ENCODE measurements around the gene CCDC50. TPM values are rescaled to one million over a fixed set of nuclear protein-coding genes. Genes with fewer than 3 reads are reported as not detected.

The CCDC50 gene
- total RNA-seq, 2 experiments from 2014 or later, result 4.8 to 5.3 TPM

DNA sequence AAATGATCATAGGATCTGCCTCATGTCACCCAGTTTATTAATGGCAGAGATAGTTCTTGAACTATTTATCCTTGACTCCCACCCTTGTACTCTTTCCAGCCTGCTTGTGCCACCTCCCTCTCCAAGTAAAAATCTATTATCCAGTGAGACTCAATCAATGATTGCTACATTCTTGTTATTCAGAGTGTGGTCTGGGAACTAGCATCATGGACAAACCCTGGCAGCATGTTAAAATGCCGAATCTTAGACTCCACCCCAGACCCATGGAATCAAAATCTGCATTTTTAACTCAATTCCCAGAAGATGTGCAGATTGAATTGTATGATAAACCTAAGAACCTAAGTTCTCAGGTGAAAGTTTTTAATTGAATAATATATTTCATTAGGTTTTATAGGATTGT lies 97.1 kb downstream of the CCDC50 start:
- CTCF ChIA-PET, result no interaction called here
- Mint-ChIP-seq H3K36me3 (ENCODE audit: low read depth) (no peaks in the 10 kb centered on the region), H3K4me3 (no peak overlapping the region), H3K27me3 (ENCODE audit: low read depth) (no peaks in the 10 kb centered on the region), H3K4me1 (ENCODE audit: low read depth) (no peaks in the 10 kb centered on the region), H3K9me3 (no peaks in the 10 kb centered on the region), H3K27ac (no peak overlapping the region)
- DNase-seq, result no peak
- intact Hi-C loops (cut with micrococcal nuclease), result no loop called here

DNA sequence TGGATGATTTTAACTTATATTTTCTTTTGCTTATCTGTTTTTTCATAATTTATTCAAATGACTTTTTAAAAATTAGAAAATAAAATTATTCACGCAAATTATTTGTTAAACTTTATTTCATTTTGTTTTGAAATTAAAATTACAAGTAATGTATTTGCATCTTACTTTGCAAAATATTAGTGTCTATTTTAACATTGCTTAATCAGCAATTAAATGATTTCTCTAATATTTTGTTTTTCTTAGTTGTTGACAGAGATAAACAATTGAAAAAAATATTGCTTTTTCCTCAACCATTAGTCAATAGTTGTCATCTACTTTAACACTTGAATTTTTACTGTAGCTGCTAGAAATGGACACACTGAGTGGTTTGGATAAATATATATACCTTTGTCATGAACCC lies 99.0 kb downstream of the CCDC50 start:
- intact Hi-C loops (cut with micrococcal nuclease), result no loop called here
- H3K36me3 Mint-ChIP-seq (ENCODE audit: low read depth), result no peaks in the 10 kb centered on the region
- H3K9me3 Mint-ChIP-seq, result no peaks in the 10 kb centered on the region
- no peak for DNase-seq
- CTCF ChIA-PET, result interaction anchor here (0.6 kb wide), 1 partner anchor 370 kb away, joined by 4 read pairs; no protein-coding TSS in a partner anchor
- no peaks in the 10 kb centered on the region for H3K27me3 Mint-ChIP-seq (ENCODE audit: low read depth)
- H3K4me1 Mint-ChIP-seq (ENCODE audit: low read depth), result no peaks in the 10 kb centered on the region
- H3K27ac Mint-ChIP-seq, result no peak overlapping the region
- H3K4me3 Mint-ChIP-seq, result no peak overlapping the region

DNA sequence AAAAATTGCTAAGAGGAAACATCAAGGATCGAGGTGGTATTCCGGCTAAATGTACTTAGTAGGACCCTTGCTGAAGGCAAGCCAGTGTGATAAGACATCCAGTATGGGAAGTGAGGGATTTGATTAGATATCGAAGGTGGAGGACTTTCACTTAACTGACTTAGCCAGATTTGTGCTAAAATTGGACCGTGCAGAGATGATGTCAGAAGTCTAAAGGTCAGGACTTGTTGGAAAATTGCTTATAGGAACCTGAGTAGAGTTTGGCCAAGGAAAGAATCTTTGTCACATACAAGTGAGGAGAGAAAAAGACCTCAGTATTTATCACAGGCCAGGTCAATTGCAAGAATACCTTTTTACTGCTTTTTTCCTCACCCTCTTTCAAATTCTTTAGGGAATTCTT lies 100.9 kb downstream of the CCDC50 start:
- DNase-seq, result no peak
- CTCF ChIA-PET, result interaction anchor here (0.8 kb wide), 1 partner anchor 257 kb away, joined by 5 read pairs; no protein-coding TSS in a partner anchor
- Mint-ChIP-seq H3K4me1 (ENCODE audit: low read depth) (no peaks in the 10 kb centered on the region), H3K9me3 (no peaks in the 10 kb centered on the region), H3K27me3 (ENCODE audit: low read depth) (no peaks in the 10 kb centered on the region), H3K27ac (no peak overlapping the region), H3K4me3 (no peak overlapping the region), H3K36me3 (ENCODE audit: low read depth) (no peaks in the 10 kb centered on the region)
- intact Hi-C loops (cut with micrococcal nuclease), result no loop called here

- no peak for DNase-seq
- Mint-ChIP-seq H3K27me3 (ENCODE audit: low read depth) (no peaks in the 10 kb centered on the region), H3K27ac (no peak overlapping the region), H3K36me3 (ENCODE audit: low read depth) (no peaks in the 10 kb centered on the region), H3K4me3 (no peak overlapping the region), H3K9me3 (no peaks in the 10 kb centered on the region), H3K4me1 (ENCODE audit: low read depth) (no peaks in the 10 kb centered on the region)
- intact Hi-C loops (cut with micrococcal nuclease), result no loop called here
- CTCF ChIA-PET, result no interaction called here
Measured at GRCh38 chr3:191431160-191431822, 102.1 kb downstream of the CCDC50 start.

- no peak for DNase-seq
- no peak overlapping the region for H3K4me3 Mint-ChIP-seq
- no peaks in the 10 kb centered on the region for H3K36me3 Mint-ChIP-seq (ENCODE audit: low read depth)
- no peaks in the 10 kb centered on the region for H3K9me3 Mint-ChIP-seq
- intact Hi-C loops (cut with micrococcal nuclease), result no loop called here
- CTCF ChIA-PET, result no interaction called here
- H3K27me3 Mint-ChIP-seq (ENCODE audit: low read depth), result no peaks in the 10 kb centered on the region
- no peak overlapping the region for H3K27ac Mint-ChIP-seq
- no peaks in the 10 kb centered on the region for H3K4me1 Mint-ChIP-seq (ENCODE audit: low read depth)
Measured at GRCh38 chr3:191432162-191432561, 103.0 kb downstream of the CCDC50 start.

- no peaks in the 10 kb centered on the region for H3K27me3 Mint-ChIP-seq (ENCODE audit: low read depth)
- no peaks in the 10 kb centered on the region for H3K9me3 Mint-ChIP-seq
- H3K27ac Mint-ChIP-seq, result no peak overlapping the region
- CTCF ChIA-PET, result no interaction called here
- no peaks in the 10 kb centered on the region for H3K4me1 Mint-ChIP-seq (ENCODE audit: low read depth)
- DNase-seq, result no peak
- no peaks in the 10 kb centered on the region for H3K36me3 Mint-ChIP-seq (ENCODE audit: low read depth)
- intact Hi-C loops (cut with micrococcal nuclease), result no loop called here
- no peak overlapping the region for H3K4me3 Mint-ChIP-seq
Measured at GRCh38 chr3:191434024-191434423, 104.8 kb downstream of the CCDC50 start.

GRCh38 chr3:191435981-191436380 lies 106.8 kb downstream of the CCDC50 start:
- H3K27ac Mint-ChIP-seq, result no peak overlapping the region
- no peaks in the 10 kb centered on the region for H3K36me3 Mint-ChIP-seq (ENCODE audit: low read depth)
- H3K9me3 Mint-ChIP-seq, result peaks cover 4% of the 10 kb centered on the region
- no peak for DNase-seq
- H3K4me1 Mint-ChIP-seq (ENCODE audit: low read depth), result no peaks in the 10 kb centered on the region
- no peaks in the 10 kb centered on the region for H3K27me3 Mint-ChIP-seq (ENCODE audit: low read depth)
- intact Hi-C loops (cut with micrococcal nuclease), result no loop called here
- H3K4me3 Mint-ChIP-seq, result no peak overlapping the region
- CTCF ChIA-PET, result no interaction called here

- intact Hi-C loops (cut with micrococcal nuclease), result no loop called here
- Mint-ChIP-seq H3K4me1 (ENCODE audit: low read depth) (no peaks in the 10 kb centered on the region), H3K9me3 (peaks cover 8% of the 10 kb centered on the region), H3K4me3 (no peak overlapping the region), H3K36me3 (ENCODE audit: low read depth) (no peaks in the 10 kb centered on the region), H3K27ac (no peak overlapping the region), H3K27me3 (ENCODE audit: low read depth) (no peaks in the 10 kb centered on the region)
- no peak for DNase-seq
- CTCF ChIA-PET, result no interaction called here
Measured at GRCh38 chr3:191438150-191438814, 109.1 kb downstream of the CCDC50 start.

DNA sequence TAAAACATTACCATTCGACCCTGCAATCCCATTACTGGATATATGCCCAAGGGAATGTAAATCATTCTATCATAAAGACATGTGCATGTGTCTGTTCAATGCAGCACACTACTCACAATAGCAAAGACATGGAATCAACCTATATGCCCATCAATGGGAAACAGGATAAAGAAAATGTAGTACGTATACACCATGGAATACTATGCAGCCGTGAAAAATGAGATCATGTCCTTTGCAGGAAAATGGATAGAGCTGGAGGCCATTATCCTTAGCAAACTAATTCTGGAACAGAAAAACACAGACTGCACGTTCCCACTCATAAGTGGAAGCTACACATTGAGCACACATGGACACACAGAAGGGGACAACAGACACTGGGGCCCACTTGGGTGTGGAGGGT lies 111.3 kb downstream of the CCDC50 start:
- Mint-ChIP-seq H3K4me3 (no peak overlapping the region), H3K27ac (no peak overlapping the region), H3K36me3 (ENCODE audit: low read depth) (no peaks in the 10 kb centered on the region), H3K27me3 (ENCODE audit: low read depth) (no peaks in the 10 kb centered on the region), H3K9me3 (peaks cover 8% of the 10 kb centered on the region), H3K4me1 (ENCODE audit: low read depth) (no peaks in the 10 kb centered on the region)
- CTCF ChIA-PET, result no interaction called here
- DNase-seq, result no peak
- intact Hi-C loops (cut with micrococcal nuclease), result no loop called here

DNA sequence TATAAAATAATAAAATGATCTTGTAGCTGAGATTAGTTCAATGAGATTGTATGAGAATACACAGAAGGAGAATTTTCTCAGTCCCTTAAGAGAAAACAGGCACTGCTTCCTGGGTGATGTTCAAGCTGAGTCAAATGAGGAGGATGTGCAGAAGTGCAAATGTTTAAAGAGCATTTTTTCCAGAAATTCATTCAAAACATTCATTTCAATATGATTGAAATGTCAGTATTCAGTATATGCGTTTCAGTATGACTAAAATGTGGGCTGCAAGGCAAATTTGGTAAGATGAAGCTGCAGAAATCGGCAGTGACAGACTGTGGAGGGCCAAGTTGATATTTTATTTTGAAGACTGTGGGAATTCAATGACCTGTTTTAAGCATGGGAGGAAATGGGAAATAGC lies 112.5 kb downstream of the CCDC50 start:
- Mint-ChIP-seq H3K9me3 (peaks cover 8% of the 10 kb centered on the region), H3K36me3 (ENCODE audit: low read depth) (no peaks in the 10 kb centered on the region), H3K27ac (no peak overlapping the region), H3K27me3 (ENCODE audit: low read depth) (no peaks in the 10 kb centered on the region), H3K4me3 (no peak overlapping the region), H3K4me1 (ENCODE audit: low read depth) (no peaks in the 10 kb centered on the region)
- intact Hi-C loops (cut with micrococcal nuclease), result no loop called here
- no peak for DNase-seq
- CTCF ChIA-PET, result no interaction called here

- CTCF ChIA-PET, result no interaction called here
- no peak overlapping the region for H3K27ac Mint-ChIP-seq
- H3K36me3 Mint-ChIP-seq (ENCODE audit: low read depth), result no peaks in the 10 kb centered on the region
- H3K27me3 Mint-ChIP-seq (ENCODE audit: low read depth), result no peaks in the 10 kb centered on the region
- H3K4me1 Mint-ChIP-seq (ENCODE audit: low read depth), result no peaks in the 10 kb centered on the region
- peaks cover 10% of the 10 kb centered on the region for H3K9me3 Mint-ChIP-seq
- intact Hi-C loops (cut with micrococcal nuclease), result no loop called here
- H3K4me3 Mint-ChIP-seq, result no peak overlapping the region
- no peak for DNase-seq
Measured at GRCh38 chr3:191444569-191444968, 115.4 kb downstream of the CCDC50 start.

All from activated naive CD4-positive, alpha-beta T cell treated with anti-CD3 and anti-CD28 coated beads for 36 hours (primary cell).